SK-N-SH (cell line): ENCODE results near the gene CCR8. TPM values are rescaled to one million over a fixed set of nuclear protein-coding genes. Genes with fewer than 3 reads are reported as not detected.

ENCODE experiments used
- CTCF ChIA-PET: fragments of 300-600, 350-600 bp; formaldehyde crosslinking; extraction: SDS; loops from one replicate; lab custom pipeline; 2021; lab: Yijun Ruan, JAX
- POLR2A ChIA-PET: fragments of 350-600 bp; sonication (Branson Sonifier 250); formaldehyde crosslinking; extraction: SDS; loops from one replicate; lab custom pipeline; 2020; ENCODE audit warnings: antibody characterized with exemption, inconsistent platforms; lab: Yijun Ruan, JAX
- DNase-seq: peaks from one replicate; pipeline ENCODE4 v3.0.0; 2012
- H2AFZ ChIP-seq: fragments of 200-600 bp; sonication (generic); 2 replicates; pipeline ENCODE4 v1.8.1; 2016; ENCODE audit warnings: antibody characterized with exemption, mild to moderate bottlenecking, low read depth
- H3F3A ChIP-seq: fragments of 200-600 bp; sonication (generic); replicated peaks from 2 replicates; pipeline ENCODE3; 2016; ENCODE audit warnings: antibody characterized with exemption, mild to moderate bottlenecking; ENCODE audit not compliant: insufficient read depth
- H3K27ac ChIP-seq, 2 experiments: fragments of 200-500 bp in 1 of 2; fragments of 200-600 bp in 1 of 2; sonication (Bioruptor generic) in 1 of 2; sonication (generic), shearing (Covaris generic) in 1 of 2; 2 replicates each; pipeline versions ENCODE4 v1.5.1 to v1.6.1; 2014 to 2016; ENCODE audit warnings: low read depth in 2 of 2, inconsistent platforms in 1 of 2, low read length in 1 of 2, mild to moderate bottlenecking in 1 of 2, mixed read lengths in 1 of 2
- H3K27me3 ChIP-seq: fragments of 200-600 bp; sonication (generic), shearing (Covaris generic); 2 replicates; pipeline ENCODE4 v1.6.1; 2016; ENCODE audit warnings: mixed run types; ENCODE audit not compliant: insufficient read depth
- H3K36me3 ChIP-seq, 2 experiments: fragments of 200-500 bp in 1 of 2; fragments of 200-600 bp in 1 of 2; sonication (Bioruptor generic) in 1 of 2; sonication (generic) in 1 of 2; replicated peaks in 1 of 2; 2 replicates each; pipeline versions ENCODE3 to v1.5.1; 2014 to 2016; ENCODE audit warnings: low read length in 1 of 2, mild to moderate bottlenecking in 1 of 2; ENCODE audit not compliant: insufficient read depth in 2 of 2, control insufficient read depth in 1 of 2
- H3K4me1 ChIP-seq, 2 experiments: fragments of 200-500 bp in 1 of 2; fragments of 200-600 bp in 1 of 2; sonication (Bioruptor generic) in 1 of 2; sonication (generic), shearing (Covaris generic) in 1 of 2; 2 replicates each; pipeline versions ENCODE4 v1.5.1 to v1.6.1; 2014 to 2016; ENCODE audit warnings: low read depth in 1 of 2, low read length in 1 of 2, mixed run types in 1 of 2; ENCODE audit not compliant: insufficient read depth in 2 of 2, control insufficient read depth in 1 of 2
- H3K4me2 ChIP-seq: fragments of 200-600 bp; sonication (generic), shearing (Covaris generic); 2 replicates; pipeline ENCODE4 v1.6.1; 2017; ENCODE audit warnings: mixed run types
- H3K4me3 ChIP-seq, 2 experiments: fragments of 200-500 bp in 1 of 2; fragments of 200-600 bp in 1 of 2; sonication (Bioruptor generic) in 1 of 2; sonication (generic), shearing (Covaris generic) in 1 of 2; 2 replicates each; pipeline versions ENCODE4 v1.5.1 to v1.8.1; 2014 to 2016; ENCODE audit warnings: low read depth in 2 of 2, inconsistent platforms in 1 of 2, low read length in 1 of 2, mild to moderate bottlenecking in 1 of 2, mixed read lengths in 1 of 2, moderate library complexity in 1 of 2
- H3K79me2 ChIP-seq: fragments of 200-600 bp; sonication (generic); 2 replicates; pipeline ENCODE4 v1.8.1; 2017; ENCODE audit warnings: mild to moderate bottlenecking; ENCODE audit not compliant: insufficient read depth
- H3K9ac ChIP-seq: fragments of 200-600 bp; sonication (generic); 2 replicates; pipeline ENCODE4 v1.6.1; 2017; ENCODE audit warnings: mixed run types
- H3K9me2 ChIP-seq: fragments of 200-600 bp; sonication (generic); 2 replicates; pipeline ENCODE4 v1.6.1; 2017; ENCODE audit warnings: mixed run types
- H3K9me3 ChIP-seq: fragments of 200-600 bp; sonication (generic); 2 replicates; pipeline ENCODE4 v1.6.1; 2017; ENCODE audit warnings: mixed run types, mild to moderate bottlenecking, moderate library complexity
- H4K20me1 ChIP-seq: fragments of 200-600 bp; sonication (generic); 2 replicates; pipeline ENCODE4 v1.6.1; 2017; ENCODE audit warnings: mild to moderate bottlenecking, mixed run types; ENCODE audit not compliant: insufficient read depth
- EP300 ChIP-seq, 2 experiments: IDR thresholded peaks; 2 replicates each; pipeline versions ENCODE4 v1.4.0 to v1.6.1; 2012; ENCODE audit warnings: borderline replicate concordance in 1 of 2, low read depth in 1 of 2, low read length in 1 of 2
- FOSL2 ChIP-seq: IDR thresholded peaks from 2 replicates; pipeline ENCODE4 v1.4.0; 2012; ENCODE audit warnings: low read depth, mild to moderate bottlenecking, moderate library complexity, borderline replicate concordance
- GABPA ChIP-seq: IDR thresholded peaks from 2 replicates; pipeline ENCODE4 v1.4.0; 2012; ENCODE audit warnings: low read depth, mild to moderate bottlenecking
- GATA2 ChIP-seq: sonication (generic); formaldehyde crosslinking; IDR thresholded peaks from 2 replicates; pipeline ENCODE4 v1.5.0; 2020; ENCODE audit warnings: mild to moderate bottlenecking, missing genetic modification reagents
- NFIC ChIP-seq: IDR thresholded peaks from 2 replicates; pipeline ENCODE4 v1.4.0; 2012; ENCODE audit warnings: borderline replicate concordance
- NRF1 ChIP-seq: IDR thresholded peaks from 2 replicates; pipeline ENCODE4 v1.6.1; 2012; ENCODE audit warnings: low read depth, mild to moderate bottlenecking, low read length
- RAD21 ChIP-seq: IDR thresholded peaks from 2 replicates; pipeline ENCODE4 v1.6.1; 2012; ENCODE audit warnings: mild to moderate bottlenecking, low read length
- RCOR1 ChIP-seq: fragments of 150-350 bp; IDR thresholded peaks from 2 replicates; pipeline ENCODE4 v1.6.1; 2017; ENCODE audit warnings: antibody characterized with exemption, low read length
- RFX5 ChIP-seq: IDR thresholded peaks from 2 replicates; pipeline ENCODE4 v1.6.1; 2012; ENCODE audit warnings: mild to moderate bottlenecking, improper control_type of control experiment, low read length
- RXRA ChIP-seq: IDR thresholded peaks from 2 replicates; pipeline ENCODE4 v1.4.0; 2012; ENCODE audit warnings: low read depth, mild to moderate bottlenecking, borderline replicate concordance
- TAF1 ChIP-seq: IDR thresholded peaks from 2 replicates; pipeline ENCODE4 v1.6.1; 2012; ENCODE audit warnings: low read depth, mild to moderate bottlenecking, low read length, moderate library complexity, borderline replicate concordance
- WGBS: methylation state at CpG from one replicate; pipeline ENCODE4 v1.1.6; 2017; ENCODE audit warnings: low lambda C conversion rate; 5-methylcytosine and 5-hydroxymethylcytosine counted together
- polyA plus RNA-seq, 3 experiments: library from polyadenylated mRNA; depleted of rRNA; stranded (reverse); fragments of >200 nt; gene quantifications; 2 replicates each; pipeline ENCODE4 v1.2.3, GENCODE V29; 2012
- TF ChIP-seq, protein P1 (sequence below): fragments of 150-350 bp; IDR thresholded peaks from 2 replicates; pipeline ENCODE4 v1.6.1; 2017; ENCODE audit warnings: antibody characterized with exemption, low read length, low read depth, borderline replicate concordance
- TF ChIP-seq, protein P2 (sequence below): fragments of 200-600 bp; sonication (generic); IDR thresholded peaks from 2 replicates; pipeline ENCODE4 v1.6.1; 2017; ENCODE audit warnings: antibody characterized with exemption, mild to moderate bottlenecking, moderate library complexity
- TF ChIP-seq, protein P3 (sequence below): IDR thresholded peaks from 2 replicates; pipeline ENCODE4; 2012
- TF ChIP-seq, protein P4 (sequence below): IDR thresholded peaks from 2 replicates; pipeline ENCODE4 v1.4.0; 2012; ENCODE audit warnings: low read depth

The CCR8 gene
- polyA plus RNA-seq, 1 of the 3 experiments (the other 2 are of a cell fraction), result not detected

DNA sequence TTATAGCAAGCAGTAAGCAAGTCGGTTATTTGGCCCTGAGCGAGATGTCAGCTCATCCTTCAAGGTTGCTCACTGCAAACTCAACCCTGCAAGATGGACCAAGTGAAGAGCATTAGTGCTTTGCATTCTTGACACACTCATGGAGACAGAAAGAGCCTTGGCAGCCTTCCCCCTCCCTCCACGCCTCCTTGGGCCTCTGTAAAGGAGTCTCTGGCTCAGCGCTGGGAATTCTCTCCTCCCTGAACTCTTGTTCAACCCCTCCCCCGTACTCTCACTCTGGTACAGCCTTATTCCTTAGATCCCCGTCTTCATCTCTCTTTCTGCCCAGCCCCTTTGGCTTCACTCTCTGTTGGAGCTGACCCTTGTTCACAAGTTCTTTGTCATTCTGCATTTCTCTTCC, 47.5 kb upstream of the CCR8 start:
- no peaks in the 10 kb centered on the region for H3K27me3 ChIP-seq
- TF ChIP-seq RFX5 (no peak), RXRA (no peak), NRF1 (no peak), GATA2 (CRISPR knock-in tag) (no peak), RCOR1 (no peak), GABPA (no peak)
- TF ChIP-seq, protein P1, sequence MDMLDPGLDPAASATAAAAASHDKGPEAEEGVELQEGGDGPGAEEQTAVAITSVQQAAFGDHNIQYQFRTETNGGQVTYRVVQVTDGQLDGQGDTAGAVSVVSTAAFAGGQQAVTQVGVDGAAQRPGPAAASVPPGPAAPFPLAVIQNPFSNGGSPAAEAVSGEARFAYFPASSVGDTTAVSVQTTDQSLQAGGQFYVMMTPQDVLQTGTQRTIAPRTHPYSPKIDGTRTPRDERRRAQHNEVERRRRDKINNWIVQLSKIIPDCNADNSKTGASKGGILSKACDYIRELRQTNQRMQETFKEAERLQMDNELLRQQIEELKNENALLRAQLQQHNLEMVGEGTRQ, result no peak
- TF ChIP-seq, protein P2, sequence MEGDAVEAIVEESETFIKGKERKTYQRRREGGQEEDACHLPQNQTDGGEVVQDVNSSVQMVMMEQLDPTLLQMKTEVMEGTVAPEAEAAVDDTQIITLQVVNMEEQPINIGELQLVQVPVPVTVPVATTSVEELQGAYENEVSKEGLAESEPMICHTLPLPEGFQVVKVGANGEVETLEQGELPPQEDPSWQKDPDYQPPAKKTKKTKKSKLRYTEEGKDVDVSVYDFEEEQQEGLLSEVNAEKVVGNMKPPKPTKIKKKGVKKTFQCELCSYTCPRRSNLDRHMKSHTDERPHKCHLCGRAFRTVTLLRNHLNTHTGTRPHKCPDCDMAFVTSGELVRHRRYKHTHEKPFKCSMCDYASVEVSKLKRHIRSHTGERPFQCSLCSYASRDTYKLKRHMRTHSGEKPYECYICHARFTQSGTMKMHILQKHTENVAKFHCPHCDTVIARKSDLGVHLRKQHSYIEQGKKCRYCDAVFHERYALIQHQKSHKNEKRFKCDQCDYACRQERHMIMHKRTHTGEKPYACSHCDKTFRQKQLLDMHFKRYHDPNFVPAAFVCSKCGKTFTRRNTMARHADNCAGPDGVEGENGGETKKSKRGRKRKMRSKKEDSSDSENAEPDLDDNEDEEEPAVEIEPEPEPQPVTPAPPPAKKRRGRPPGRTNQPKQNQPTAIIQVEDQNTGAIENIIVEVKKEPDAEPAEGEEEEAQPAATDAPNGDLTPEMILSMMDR, result no peak
- TF ChIP-seq, all 33 proteins: peak for 0
- WGBS, result 68% methylated on average over 6 of the region's 6 CpGs
- Histone ChIP-seq H3K36me3 (no peaks in the 10 kb centered on the region), H4K20me1 (no peaks in the 10 kb centered on the region), H3K9ac (no peak overlapping the region), H3K27ac (no peak overlapping the region), H3F3A (no peaks in the 10 kb centered on the region), H2AFZ (no peak overlapping the region), H3K4me2 (no peak overlapping the region), H3K4me1 (no peaks in the 10 kb centered on the region), H3K9me3 (no peaks in the 10 kb centered on the region), H3K9me2 (no peaks in the 10 kb centered on the region), H3K79me2 (no peaks in the 10 kb centered on the region), H3K4me3 (no peak overlapping the region)
- ChIA-PET POLR2A (no interaction called here), CTCF (interaction anchor here (1.1 to 4.3 kb wide), 3 partner anchors 10 to 155 kb away, joined by 3 to 26 read pairs (median 13); no protein-coding TSS in a partner anchor)
- no peak for DNase-seq

DNA sequence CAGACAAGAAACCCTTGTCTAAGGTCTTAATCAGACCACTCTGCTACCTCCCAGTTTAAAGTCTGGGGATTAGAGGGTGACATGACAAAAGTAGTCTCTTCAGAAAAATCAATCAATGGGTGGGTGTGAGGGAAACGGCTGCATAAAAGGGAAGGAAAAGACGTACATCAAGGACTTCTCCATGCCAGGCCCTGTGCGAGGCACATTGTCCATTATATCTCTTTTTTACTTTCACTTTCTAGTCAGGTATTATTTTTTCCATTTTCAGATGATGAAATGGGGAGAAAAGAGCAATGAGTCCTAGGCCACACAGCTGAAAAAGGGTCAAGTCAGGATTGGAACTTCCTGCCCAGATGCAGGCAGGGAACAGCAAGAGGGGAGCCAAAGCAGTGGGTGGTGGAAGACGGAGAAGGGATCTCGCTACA, 45.0 kb upstream of the CCR8 start:
- Histone ChIP-seq H3K36me3 (no peaks in the 10 kb centered on the region), H4K20me1 (no peaks in the 10 kb centered on the region), H3K4me2 (no peak overlapping the region), H3K9ac (no peak overlapping the region), H3K9me3 (no peaks in the 10 kb centered on the region), H3K4me1 (no peaks in the 10 kb centered on the region)
- POLR2A ChIA-PET, result no interaction called here
- TF ChIP-seq, protein P1, result no peak
- TF ChIP-seq NFIC (no peak), TAF1 (no peak), GATA2 (CRISPR knock-in tag) (no peak), RAD21 (no peak), FOSL2 (no peak), EP300 (IDR thresholded peaks at IDR 0.05; ENCODE audit: borderline replicate concordance in 1 of 2, low read depth in 1 of 2, low read length in 1 of 2) (no peak)
- TF ChIP-seq, protein P3, sequence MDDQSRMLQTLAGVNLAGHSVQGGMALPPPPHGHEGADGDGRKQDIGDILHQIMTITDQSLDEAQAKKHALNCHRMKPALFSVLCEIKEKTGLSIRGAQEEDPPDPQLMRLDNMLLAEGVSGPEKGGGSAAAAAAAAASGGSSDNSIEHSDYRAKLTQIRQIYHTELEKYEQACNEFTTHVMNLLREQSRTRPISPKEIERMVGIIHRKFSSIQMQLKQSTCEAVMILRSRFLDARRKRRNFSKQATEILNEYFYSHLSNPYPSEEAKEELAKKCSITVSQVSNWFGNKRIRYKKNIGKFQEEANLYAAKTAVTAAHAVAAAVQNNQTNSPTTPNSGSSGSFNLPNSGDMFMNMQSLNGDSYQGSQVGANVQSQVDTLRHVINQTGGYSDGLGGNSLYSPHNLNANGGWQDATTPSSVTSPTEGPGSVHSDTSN, result no peak
- TF ChIP-seq, protein P2, result no peak
- TF ChIP-seq, protein P4, sequence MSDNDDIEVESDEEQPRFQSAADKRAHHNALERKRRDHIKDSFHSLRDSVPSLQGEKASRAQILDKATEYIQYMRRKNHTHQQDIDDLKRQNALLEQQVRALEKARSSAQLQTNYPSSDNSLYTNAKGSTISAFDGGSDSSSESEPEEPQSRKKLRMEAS, result no peak
- TF ChIP-seq, all 33 proteins: peak for 0
- 77% methylated on average over 5 of the region's 5 CpGs for WGBS
- Histone ChIP-seq H3K4me3 (no peak overlapping the region), H3K27ac (no peak overlapping the region), H3F3A (no peaks in the 10 kb centered on the region), H3K27me3 (no peaks in the 10 kb centered on the region), H3K9me2 (no peaks in the 10 kb centered on the region), H2AFZ (peak overlapping the region; percentile 37; the same call in 1 of the 2 replicates), H3K79me2 (no peaks in the 10 kb centered on the region)
- CTCF ChIA-PET, result interaction anchor here (2.4 to 12.9 kb wide), 2 partner anchors 93 to 157 kb away, joined by 13 to 510 read pairs; partner anchors contain the start of gene XIRP1
- no peak for DNase-seq
